ENCODE data around the gene AFAP1.

AFAP1 gene

DNA sequence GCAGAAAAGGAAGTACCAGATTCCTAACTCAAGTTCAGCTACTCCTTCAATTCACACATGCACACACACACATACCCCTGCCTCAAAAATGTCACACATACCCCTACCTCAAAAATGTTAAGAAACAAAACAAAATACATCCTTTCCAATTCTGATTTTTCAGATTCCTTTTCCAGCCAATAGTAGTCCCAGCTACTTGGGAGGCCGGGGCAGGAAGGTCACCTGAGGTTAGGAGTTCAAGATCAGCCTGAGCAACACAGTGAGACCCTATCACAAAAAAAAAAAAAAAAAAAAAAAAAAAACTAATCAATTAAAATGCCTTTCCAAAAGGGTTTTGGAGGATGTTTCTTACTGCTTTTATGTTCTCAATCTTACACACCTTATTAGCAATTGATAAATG, 138.0 kb downstream of the AFAP1 start:
- no peak for DNase-seq

DNA sequence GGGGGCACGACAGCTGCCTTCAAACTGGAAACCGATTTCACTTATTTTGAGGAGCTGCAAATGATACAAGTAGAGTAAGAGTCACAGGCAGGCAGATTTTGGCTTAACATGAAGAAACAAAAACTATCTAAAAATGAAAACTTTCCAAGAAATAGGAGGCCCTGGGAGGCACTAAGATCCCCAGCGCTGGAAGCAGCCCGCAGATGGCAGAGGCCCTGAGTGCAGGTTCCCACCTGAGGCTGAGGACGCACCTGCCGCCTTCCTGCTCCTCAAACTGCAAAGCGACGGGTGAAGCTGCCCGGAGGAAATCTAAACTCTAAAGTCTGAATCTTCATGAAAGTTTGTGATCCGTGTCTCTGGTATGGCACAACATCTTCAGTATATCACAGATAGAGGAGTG, 138.7 kb downstream of the AFAP1 start:
- DNase-seq = no peak

DNA sequence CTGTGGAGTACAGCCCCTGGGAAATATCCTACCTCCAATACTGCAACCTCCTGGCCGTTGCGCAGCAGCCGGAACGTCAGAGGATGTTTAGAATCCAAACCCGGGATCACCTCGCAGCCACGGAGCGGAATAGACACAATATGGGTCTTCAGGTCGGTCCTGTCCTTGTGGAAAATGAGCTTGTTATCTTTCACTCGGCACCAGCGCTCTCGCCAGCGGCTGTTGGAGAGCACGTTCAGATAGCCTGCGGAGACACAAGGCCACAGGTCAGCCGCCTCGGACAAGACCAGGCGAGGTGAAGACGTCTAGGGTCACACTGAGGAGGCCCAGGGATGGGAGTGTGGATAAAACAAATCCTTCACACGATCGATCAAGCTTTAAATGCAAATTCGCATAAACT, 139.3 kb downstream of the AFAP1 start:
- DNase-seq = no peak

DNA sequence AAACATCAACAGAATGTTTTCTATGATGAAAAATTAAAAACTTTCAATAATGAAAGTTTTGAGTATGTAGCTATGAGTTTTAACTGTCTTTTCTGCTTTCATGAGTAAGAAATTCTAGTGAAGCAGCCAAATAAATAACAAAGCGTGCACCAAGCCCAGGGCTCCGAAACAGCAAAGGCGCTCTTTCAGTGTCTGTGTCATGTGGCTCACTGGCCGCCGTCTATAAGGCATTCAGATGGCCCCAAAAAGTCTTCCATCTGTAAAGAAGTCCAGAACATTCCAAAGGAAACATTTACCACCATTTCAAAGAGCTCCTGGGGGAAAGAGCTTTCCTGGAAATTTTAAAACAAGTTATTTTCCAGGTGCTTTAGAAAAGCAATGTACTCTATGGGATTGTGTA, 139.9 kb downstream of the AFAP1 start:
- no peak for DNase-seq

DNA sequence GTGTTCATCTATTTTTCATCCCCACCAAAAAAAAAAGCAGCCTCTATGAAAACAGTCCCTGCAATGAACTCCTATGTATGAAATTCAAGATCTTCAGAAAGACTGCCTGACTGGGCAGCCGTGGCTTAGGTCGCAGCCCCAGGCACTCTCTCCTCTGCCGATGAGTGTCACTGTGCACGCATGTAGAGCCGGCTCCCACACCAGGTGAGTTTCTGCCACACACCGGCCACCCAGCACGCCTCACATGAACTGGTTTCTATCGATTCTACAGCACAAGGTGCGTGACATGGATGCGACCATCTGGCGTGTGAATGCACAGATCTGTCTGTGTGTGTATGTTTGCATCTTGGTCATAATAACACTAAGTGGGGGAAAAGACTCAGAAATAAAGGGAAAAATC, 140.4 kb downstream of the AFAP1 start:
- DNase-seq = no peak

DNA sequence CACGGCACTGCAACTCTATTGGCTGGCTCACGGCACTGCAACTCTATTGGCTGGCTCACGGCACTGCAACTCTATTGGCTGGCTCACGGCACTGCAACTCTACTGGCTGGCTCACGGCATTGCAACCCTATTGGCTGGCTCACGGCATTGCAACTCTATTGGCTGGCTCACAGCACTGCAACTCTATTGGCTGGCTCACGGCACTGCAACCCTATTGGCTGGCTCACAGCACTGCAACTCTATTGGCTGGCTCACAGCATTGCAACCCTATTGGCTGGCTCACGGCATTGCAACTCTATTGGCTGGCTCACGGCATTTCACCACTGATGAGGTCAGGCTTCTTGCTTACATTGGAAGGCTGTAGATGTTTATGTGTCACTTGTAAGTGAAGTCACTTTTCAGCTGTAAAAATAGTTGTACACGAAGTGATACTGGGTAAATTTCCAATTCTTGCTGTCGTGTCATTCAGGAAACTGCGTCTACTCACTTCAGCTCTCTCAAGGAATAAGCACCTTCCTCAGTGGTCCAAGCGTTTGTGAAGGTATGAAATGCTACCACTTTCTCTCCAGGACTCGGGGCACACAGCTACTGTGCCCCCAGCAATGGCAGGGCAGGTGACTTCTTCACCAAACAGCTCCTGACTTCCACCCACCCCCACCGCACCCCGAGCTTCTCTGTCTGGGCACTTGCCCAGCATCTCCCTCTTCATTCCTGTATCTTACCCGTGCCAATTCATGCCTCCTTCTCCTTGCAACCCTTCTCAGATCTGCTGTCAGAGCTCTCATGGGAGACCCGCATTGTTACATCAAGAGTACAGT, 141.3 kb downstream of the AFAP1 start:
- DNase-seq = no peak

DNA sequence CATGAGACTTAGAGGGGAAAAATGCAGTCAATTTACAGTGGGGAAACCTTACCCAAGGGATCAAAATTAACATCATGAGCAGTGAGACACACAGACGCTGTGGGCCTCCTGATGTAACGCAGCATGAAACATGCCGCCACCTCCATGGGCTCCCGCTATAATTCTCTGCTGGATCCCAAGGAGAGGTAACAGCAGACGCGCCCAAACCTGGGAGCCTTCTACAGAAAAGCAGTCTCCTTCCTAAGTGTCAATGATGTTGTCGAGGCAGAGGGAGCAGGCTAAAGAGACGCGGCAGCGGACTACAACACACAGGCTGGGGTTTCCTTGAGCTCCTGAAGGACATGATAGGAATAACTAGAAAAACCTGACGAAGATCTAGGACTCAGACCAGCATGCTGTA, 142.3 kb downstream of the AFAP1 start:
- DNase-seq = no peak

DNA sequence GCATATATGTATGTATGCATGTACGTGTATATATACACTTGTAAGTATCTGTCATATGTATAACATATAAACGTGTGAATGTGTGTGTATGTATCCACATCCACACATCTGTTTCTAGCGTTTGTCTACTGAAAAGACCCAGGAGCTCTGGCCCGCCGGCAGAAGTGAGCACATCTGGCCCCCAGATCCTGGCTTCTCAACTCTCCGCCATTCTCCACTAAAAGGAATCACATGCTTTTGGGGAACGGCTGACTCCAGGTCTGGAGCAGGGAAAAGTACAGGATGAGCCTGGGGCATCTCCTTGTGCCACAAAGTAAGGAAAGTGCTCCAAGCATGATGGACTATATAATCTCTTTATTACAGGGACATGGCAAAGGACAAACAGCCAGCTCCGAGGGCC, 143.7 kb downstream of the AFAP1 start:
- DNase-seq = no peak

DNA sequence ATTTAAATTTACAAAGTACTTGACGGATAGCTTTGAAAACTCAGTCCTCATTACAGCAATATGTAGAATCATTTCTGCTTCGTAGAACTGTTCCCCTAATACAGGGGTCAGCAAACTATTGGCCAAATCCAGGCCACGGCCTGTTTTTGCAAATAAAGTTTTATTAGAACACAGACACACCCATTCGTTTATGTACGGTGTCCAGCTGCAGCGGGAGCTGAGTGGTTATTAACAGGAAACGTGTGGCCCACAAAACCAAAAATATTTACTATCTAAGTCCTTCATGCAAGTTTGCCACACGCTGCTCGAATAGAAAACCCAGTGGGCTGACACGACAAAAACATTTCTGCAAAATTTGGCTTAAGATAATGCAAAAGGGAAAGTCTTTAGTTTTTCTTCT, 146.5 kb downstream of the AFAP1 start:
- no peak for DNase-seq

DNA sequence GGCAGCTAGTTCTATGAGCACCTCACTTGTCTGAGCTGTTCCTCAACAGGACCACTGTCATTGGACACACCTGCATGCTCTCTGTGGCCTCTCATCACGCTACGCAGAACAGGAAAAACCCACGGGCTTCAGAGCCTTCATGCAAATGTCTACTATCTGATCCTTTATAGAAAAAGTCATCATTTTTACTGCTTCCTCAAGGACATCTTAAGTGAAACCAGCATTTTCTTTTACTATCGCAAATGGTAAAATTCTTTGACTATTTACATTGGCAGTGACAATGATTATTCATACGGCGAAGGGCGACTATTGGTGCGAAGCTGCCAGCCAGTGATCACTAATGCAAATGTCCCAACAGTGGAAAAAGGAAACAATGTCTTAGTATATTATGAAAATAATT, 147.0 kb downstream of the AFAP1 start:
- DNase-seq = no peak

DNA sequence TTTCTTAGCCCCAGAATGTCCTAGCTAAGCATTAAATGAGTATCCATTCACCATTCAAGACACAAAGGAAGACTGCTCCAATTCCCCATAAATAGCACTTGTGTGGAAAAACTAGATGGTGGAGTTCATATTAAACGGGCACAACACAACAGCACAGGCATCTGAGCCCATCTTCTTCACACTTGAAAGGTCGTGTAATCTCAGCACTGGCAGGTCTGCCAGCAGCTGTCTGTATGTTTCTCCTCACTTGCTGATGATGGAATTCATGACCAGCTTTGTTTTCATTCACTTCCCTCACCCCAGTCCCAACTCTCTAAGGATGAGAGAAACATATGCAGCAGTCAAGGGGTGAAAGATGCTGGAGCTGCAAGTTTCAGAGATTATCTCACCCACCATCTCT, 148.7 kb downstream of the AFAP1 start:
- no peak for DNase-seq

DNA sequence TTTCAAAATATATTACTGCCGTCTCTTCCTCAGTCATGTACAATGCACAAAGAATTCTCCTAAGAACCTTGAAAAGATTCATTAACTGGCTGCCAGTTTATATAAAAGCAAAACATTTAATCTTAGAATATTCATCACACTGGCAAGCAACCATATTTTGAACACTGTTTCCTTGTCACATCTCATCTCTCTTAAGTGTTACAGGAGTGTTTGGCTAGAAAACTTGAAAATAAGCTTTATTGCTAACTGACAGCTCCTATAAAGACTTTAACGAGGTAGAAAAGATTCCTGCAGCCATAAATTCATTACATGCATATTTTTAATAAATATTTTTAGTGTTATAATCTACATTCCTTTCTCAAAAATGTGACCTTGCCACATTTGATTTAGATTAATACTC, 149.6 kb downstream of the AFAP1 start:
- DNase-seq = no peak

DNA sequence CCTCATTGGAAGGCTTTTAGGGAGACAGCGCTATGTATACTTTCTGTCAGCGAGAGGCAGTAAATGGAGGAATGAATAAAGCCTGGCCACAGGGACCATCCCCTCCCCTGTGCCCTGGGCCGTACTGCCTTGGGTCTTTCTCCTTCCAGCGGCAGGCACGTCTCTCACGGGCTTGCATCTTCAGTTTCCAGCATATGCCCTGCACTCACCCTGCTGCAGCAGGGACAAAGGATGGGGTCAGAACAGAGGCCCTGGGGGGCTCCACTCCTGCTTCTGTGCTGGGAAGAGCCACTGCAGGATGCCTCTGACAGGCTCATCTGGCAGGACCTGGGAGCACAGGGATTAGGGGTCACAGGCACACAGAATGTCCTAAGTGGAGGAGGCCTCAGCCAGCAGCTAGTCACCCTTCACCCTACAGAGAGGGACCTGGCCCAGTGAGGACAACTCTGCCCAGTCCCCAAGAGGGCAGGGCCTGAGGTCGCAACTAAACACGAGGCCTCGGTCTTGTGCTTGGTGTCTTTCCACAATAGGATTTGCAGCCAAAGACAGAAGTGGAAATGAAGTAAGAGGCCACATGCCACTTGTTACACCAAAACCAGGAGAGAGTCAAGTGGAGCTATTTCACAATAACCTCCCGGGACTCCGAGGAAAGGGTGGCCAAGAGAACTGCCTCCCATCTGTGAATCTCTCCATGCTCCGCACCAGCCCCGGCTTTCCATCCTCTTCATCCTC, 150.8 kb downstream of the AFAP1 start:
- DNase-seq = no peak

DNA sequence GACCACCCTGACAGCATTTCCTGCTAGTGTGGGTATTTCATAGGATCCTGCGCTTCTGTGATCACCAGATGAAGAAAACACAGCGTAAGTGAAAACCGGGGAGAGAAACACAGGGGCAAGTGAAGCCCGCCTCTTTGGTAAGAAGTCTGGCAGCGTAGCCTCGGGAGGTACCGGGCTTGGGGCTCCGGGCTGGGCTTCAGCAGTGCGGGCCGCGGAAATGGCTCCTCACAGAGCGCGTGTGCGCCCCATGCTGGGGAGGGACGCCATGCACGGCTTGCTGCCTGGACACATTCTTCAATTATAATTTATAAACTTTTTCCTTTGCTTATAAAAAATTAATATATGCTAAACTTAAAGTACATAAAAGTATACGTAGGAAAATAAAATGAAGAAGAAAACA, 151.5 kb downstream of the AFAP1 start:
- DNase-seq = no peak

DNA sequence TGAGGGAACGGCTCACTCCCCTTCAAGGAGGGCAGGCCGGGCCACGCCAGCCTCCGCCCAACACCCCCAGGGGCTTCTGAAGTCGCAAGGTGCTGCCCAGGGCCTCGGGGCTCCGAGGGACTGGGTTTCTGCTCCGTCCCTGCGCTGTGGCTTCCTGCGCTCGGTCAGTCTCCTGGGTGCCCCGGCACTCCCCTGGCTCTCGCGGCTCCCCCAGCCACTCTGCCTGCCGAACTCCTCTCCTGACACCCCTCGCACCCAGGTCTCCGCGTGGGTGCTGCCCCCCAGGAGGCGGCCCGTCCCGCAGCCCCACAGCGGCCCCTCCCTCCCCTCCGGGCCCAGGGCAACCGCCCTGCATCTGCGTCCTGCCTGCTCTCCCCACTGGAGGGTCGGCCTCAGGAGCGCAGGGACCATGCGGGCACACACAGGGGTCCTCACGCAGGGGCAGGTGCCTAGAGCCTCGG, 151.9 kb downstream of the AFAP1 start:
- DNase-seq = no peak

DNA sequence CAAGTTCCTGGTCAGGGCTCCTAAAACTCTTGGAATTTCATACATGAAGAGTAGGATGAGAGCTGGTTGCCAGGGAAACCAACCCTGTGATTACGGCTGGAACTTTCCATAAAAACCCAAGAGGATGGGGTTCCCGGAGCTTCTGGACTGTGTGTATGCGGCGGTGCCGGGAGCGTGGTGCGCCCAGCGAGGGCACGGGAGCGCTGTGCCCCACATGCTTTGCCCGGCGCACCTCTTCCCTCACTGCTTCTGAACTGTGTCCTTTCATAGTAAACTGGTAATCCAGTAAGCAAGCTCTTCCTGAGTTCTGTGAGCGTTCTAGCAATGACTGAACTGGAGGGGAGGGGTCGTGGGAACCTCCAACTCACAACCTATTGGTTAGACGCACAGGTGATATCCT, 152.6 kb downstream of the AFAP1 start:
- no peak for DNase-seq

DNA sequence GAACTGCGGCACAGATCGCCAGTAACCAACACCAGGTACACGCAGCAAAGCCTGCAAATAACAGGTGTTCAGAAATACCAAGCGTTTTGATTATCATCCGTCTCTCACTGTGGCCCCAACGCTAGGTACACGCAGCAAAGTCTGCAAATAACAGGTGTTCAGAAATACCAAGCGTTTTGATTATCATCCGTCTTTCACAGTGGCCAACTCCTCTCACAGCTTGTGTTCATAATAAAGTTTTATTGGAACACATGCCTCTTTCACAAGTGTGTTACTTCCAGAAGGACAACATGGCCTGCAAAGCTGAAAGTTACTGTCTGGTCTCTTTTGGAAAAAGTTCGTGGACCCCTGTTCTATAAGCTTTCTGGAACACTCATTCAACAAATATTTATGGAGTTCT, 153.1 kb downstream of the AFAP1 start:
- no peak for DNase-seq

DNA sequence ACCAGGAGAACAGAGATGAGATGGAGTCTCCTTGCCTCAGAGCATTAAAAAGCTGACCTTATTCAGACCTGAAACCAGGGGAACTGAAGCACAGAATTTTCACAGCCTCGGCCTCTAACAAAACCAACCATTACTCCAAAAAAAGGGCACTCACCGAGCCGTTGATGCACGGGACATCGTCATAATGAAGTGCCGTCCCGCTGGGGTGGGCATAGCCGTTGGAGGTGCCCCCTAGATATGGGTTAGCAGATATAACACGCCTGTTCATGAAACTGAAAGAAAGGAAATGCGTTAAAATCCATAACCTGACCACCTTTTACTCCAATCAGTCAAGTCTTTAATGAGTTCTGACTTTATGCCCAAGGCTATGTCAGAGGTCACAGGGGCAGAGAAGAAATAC, 153.6 kb downstream of the AFAP1 start:
- no peak for DNase-seq

DNA sequence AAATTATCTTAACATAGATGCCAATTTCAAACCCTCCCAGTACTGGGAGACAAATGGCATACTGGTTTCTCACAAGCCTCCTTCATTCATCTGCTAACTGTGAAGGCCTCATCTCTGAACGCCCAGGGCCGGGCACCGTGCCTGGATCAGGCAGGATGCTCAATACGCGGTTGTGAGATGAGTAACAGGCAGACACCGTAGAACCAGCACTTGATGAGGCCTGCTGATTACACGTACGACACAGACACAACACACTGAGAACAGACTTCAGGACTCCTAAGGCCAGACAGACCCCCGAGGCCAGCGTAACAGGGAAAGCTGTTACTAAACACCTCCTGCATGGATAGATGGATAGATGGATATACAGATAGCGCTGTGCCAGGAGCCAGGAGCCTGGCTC, 154.6 kb downstream of the AFAP1 start:
- DNase-seq = no peak

DNA sequence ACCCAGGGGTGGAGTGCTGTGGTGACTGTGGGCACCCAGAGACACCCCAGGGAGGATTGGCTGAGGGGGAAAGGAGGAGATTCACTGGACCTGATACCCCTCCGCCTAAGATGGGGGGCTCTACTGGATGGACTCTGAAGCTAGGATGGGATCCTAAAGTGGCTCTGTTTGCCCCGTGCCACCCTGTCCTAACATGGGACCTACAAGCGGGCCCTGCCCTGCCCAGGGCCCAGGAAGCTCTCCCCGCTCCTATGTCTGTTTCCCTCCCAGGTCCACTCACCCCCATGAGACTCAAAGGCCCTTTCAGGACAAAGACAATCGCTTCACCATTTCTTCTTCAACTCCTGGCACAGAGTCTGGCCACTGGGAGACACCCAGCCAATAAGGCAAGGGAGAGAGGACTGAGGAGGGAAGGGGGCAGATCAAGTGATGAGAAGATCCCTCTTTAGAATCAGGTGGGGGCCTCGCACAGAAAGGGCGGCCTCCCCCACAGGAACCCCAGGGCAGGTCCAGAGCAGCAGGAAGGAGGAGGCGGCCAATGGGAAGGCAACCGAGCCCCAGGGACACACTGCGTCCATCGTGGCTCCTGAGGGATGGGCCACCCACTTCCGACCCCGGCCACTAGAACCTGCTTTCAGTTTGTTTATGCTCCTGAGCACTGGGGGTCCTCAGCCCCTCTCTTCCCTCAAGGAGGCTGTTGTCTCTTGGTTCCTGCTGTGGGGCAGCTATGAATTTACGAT, 155.4 kb downstream of the AFAP1 start:
- DNase-seq = no peak

DNA sequence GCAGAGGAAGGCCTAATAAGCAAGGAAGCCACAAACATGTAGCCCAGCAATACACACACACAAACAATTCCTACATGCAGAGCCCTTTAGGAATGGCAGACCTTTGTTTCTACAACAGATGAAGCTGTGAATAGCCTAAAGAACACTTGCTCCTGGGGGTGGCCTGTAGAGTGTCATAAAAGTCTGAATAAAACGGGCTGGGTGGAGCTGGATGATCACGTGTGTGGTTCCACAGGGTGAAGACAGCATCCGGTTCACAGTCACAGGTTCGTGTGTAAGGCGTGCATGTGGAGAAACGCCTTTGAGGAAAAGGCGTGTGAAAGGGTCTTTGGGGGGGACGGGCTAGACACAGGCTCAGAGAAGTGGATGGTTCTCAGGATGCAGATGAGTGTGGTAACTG, 156.1 kb downstream of the AFAP1 start:
- no peak for DNase-seq

DNA sequence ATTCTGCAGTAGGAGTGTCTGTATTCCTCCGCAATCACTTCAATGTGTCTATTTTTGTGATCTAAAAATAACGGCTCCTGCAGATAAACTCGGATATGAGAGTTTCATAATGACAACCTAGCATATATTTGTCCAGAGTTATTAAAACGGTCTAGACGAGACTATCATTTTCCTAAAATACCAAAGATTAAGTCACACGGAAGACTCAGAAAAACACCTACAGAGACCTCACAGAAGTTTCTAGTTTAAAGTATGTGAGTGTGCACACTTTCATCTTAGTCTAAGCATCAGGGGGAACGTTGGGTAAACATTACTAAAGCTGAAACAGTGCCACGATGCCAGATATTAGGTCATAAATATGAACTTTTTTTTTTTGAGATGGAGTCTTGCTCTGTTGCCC, 156.9 kb downstream of the AFAP1 start:
- DNase-seq = no peak

DNA sequence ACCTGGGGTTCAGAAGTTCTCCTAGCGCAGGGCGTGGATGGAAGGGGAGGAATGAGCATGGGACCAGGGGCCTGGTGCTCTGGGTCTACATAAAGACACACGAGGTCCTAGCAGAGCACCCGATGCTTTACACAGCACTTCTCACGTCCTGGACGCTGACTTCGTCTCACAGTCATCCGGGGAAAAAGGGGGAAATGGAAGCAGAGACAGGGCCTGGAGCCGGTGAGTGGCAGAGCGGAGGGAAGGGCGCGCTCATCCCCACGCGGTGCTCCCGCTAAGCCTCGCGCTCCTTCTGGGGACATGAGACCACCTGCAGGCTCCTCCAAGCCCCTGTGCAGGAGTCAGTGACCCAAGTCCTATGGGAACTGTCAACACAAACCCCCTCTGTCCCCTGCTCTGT, 157.7 kb downstream of the AFAP1 start:
- no peak for DNase-seq

DNA sequence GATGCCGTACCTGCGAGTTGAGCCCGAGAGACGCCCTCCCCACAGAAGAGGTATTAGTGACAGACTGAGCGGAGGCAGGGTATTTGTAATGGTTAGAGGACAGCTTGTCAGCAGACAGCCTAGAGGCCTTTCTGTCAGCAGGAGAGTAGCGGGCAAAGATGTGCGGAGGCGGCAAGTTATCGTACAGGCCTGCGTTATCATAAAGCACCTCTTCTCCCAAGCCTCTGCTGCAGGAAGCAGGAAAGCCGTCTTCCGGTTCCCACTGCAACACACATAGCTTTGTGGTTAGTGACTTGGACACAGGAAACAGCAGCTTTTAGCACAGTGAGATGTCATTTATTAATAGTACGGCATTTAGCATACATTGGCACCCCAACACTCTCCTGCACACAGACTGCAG, 158.3 kb downstream of the AFAP1 start:
- no peak for DNase-seq

All from activated naive CD4-positive, alpha-beta T cell (primary cell).